HEK293 (cell line): ENCODE results near the gene ZNF783.

ENCODE experiments used
- EGR2 ChIP-seq: fragments of 450-650 bp; formaldehyde crosslinking; IDR thresholded peaks from 2 replicates; pipeline ENCODE4 v1.5.1; 2016; ENCODE audit warnings: low read depth, missing biosample characterization, missing genetic modification characterization
- KLF10 ChIP-seq: fragments of 450-650 bp; IDR thresholded peaks from 2 replicates; pipeline ENCODE4 v1.5.1; 2018; ENCODE audit warnings: missing biosample characterization, mild to moderate bottlenecking, missing genetic modification characterization
- PRDM1 ChIP-seq: fragments of 450-650 bp; formaldehyde crosslinking; IDR thresholded peaks from 2 replicates; pipeline ENCODE4; 2016; ENCODE audit warnings: missing biosample characterization, missing genetic modification characterization
- RBAK ChIP-seq: fragments of 450-650 bp; formaldehyde crosslinking; IDR thresholded peaks from 2 replicates; pipeline ENCODE4 v1.5.1; 2016; ENCODE audit warnings: missing biosample characterization, missing genetic modification characterization
- YY1 ChIP-seq: fragments of 450-650 bp; formaldehyde crosslinking; IDR thresholded peaks from 2 replicates; pipeline ENCODE4 v1.5.1; 2018; ENCODE audit warnings: missing biosample characterization, missing genetic modification characterization
- ZBTB8A ChIP-seq: fragments of 450-650 bp; formaldehyde crosslinking; IDR thresholded peaks from 2 replicates; pipeline ENCODE4 v1.5.1; 2016; ENCODE audit warnings: missing biosample characterization, missing genetic modification characterization
- ZEB2 ChIP-seq: fragments of 450-650 bp; formaldehyde crosslinking; IDR thresholded peaks from 2 replicates; pipeline ENCODE4 v1.5.1; 2016; ENCODE audit warnings: missing biosample characterization, missing genetic modification characterization
- ZFP3 ChIP-seq: fragments of 450-650 bp; formaldehyde crosslinking; IDR thresholded peaks from 2 replicates; pipeline ENCODE4 v1.5.1; 2016; ENCODE audit warnings: low read depth, missing biosample characterization, missing genetic modification characterization
- ZIC2 ChIP-seq: fragments of 450-650 bp; formaldehyde crosslinking; IDR thresholded peaks from 2 replicates; pipeline ENCODE4 v1.5.1; 2016; ENCODE audit warnings: missing biosample characterization, missing genetic modification characterization
- ZNF112 ChIP-seq: fragments of 450-650 bp; formaldehyde crosslinking; IDR thresholded peaks from 2 replicates; pipeline ENCODE4 v1.5.0; 2017; ENCODE audit warnings: missing biosample characterization, missing genetic modification characterization
- ZNF138 ChIP-seq: fragments of 450-650 bp; formaldehyde crosslinking; IDR thresholded peaks from 2 replicates; pipeline ENCODE4 v1.5.1; 2016; ENCODE audit warnings: missing biosample characterization, missing genetic modification characterization, borderline replicate concordance
- ZNF174 ChIP-seq: fragments of 450-650 bp; formaldehyde crosslinking; IDR thresholded peaks from 2 replicates; pipeline ENCODE4 v1.5.0; 2017; ENCODE audit warnings: missing biosample characterization, mild to moderate bottlenecking, missing genetic modification characterization
- ZNF184 ChIP-seq: fragments of 450-650 bp; IDR thresholded peaks from 2 replicates; pipeline ENCODE4 v1.5.1; 2018; ENCODE audit warnings: missing biosample characterization, mild to moderate bottlenecking, missing genetic modification characterization
- ZNF239 ChIP-seq: fragments of 450-650 bp; formaldehyde crosslinking; IDR thresholded peaks from 2 replicates; pipeline ENCODE4 v1.5.1; 2016; ENCODE audit warnings: missing biosample characterization, missing genetic modification characterization
- ZNF302 ChIP-seq: fragments of 450-650 bp; formaldehyde crosslinking; IDR thresholded peaks from 2 replicates; pipeline ENCODE4 v1.5.1; 2016; ENCODE audit warnings: missing biosample characterization, missing genetic modification characterization, low read depth
- ZNF341 ChIP-seq: fragments of 450-650 bp; formaldehyde crosslinking; IDR thresholded peaks from 2 replicates; pipeline ENCODE4; 2016; ENCODE audit warnings: low read depth, missing biosample characterization, missing genetic modification characterization
- ZNF473 ChIP-seq: fragments of 450-650 bp; formaldehyde crosslinking; IDR thresholded peaks from 2 replicates; pipeline ENCODE4 v1.5.1; 2017; ENCODE audit warnings: missing biosample characterization, missing genetic modification characterization
- ZNF510 ChIP-seq: fragments of 450-650 bp; formaldehyde crosslinking; IDR thresholded peaks from 2 replicates; pipeline ENCODE4 v1.5.1; 2018; ENCODE audit warnings: mild to moderate bottlenecking, missing genetic modification characterization, missing biosample characterization; ENCODE audit not compliant: insufficient replicate concordance
- ZNF560 ChIP-seq: fragments of 450-650 bp; formaldehyde crosslinking; IDR thresholded peaks from 2 replicates; pipeline ENCODE4 v1.5.1; 2017; ENCODE audit warnings: missing biosample characterization, missing genetic modification characterization, borderline replicate concordance
- ZNF585B ChIP-seq: fragments of 450-650 bp; formaldehyde crosslinking; IDR thresholded peaks from 2 replicates; pipeline ENCODE4 v1.5.1; 2016; ENCODE audit warnings: missing biosample characterization, missing genetic modification characterization
- ZNF600 ChIP-seq: fragments of 450-650 bp; formaldehyde crosslinking; IDR thresholded peaks from 2 replicates; pipeline ENCODE4 v1.5.1; 2016; ENCODE audit warnings: missing biosample characterization, missing genetic modification characterization
- ZNF624 ChIP-seq: fragments of 450-650 bp; formaldehyde crosslinking; IDR thresholded peaks from 2 replicates; pipeline ENCODE4 v1.5.1; 2017; ENCODE audit warnings: missing biosample characterization, missing genetic modification characterization
- ZNF654 ChIP-seq: fragments of 450-650 bp; formaldehyde crosslinking; IDR thresholded peaks from 2 replicates; pipeline ENCODE4 v1.5.1; 2016; ENCODE audit warnings: low read depth, missing biosample characterization, missing genetic modification characterization
- ZNF660 ChIP-seq: fragments of 450-650 bp; IDR thresholded peaks from 2 replicates; pipeline ENCODE4 v1.5.1; 2018; ENCODE audit warnings: missing biosample characterization, mild to moderate bottlenecking, missing genetic modification characterization
- ZNF701 ChIP-seq: fragments of 450-650 bp; formaldehyde crosslinking; IDR thresholded peaks from 2 replicates; pipeline ENCODE4 v1.5.1; 2016; ENCODE audit warnings: missing biosample characterization, missing genetic modification characterization
- ZNF747 ChIP-seq: fragments of 450-650 bp; formaldehyde crosslinking; IDR thresholded peaks from 2 replicates; pipeline ENCODE4 v1.5.1; 2016; ENCODE audit warnings: missing biosample characterization, missing genetic modification characterization
- ZNF777 ChIP-seq: fragments of 450-650 bp; formaldehyde crosslinking; IDR thresholded peaks from 2 replicates; pipeline ENCODE4 v1.5.1; 2017; ENCODE audit warnings: missing biosample characterization, missing genetic modification characterization, borderline replicate concordance
- TF ChIP-seq, protein P1 (sequence below): fragments of 450-650 bp; formaldehyde crosslinking; IDR thresholded peaks from 2 replicates; pipeline ENCODE4 v1.5.0; 2017; ENCODE audit warnings: missing biosample characterization, missing genetic modification characterization, borderline replicate concordance
- TF ChIP-seq, protein P2 (sequence below): fragments of 450-650 bp; formaldehyde crosslinking; IDR thresholded peaks from 2 replicates; pipeline ENCODE4 v1.5.1; 2016; ENCODE audit warnings: missing biosample characterization, missing genetic modification characterization
- TF ChIP-seq, protein P3 (sequence below): fragments of 450-650 bp; formaldehyde crosslinking; IDR thresholded peaks from 2 replicates; pipeline ENCODE4 v1.5.1; 2016; ENCODE audit warnings: missing biosample characterization, missing genetic modification characterization
- TF ChIP-seq, protein P4 (sequence below): fragments of 450-650 bp; IDR thresholded peaks from 2 replicates; pipeline ENCODE4 v1.5.1; 2018; ENCODE audit warnings: missing biosample characterization, mild to moderate bottlenecking, missing genetic modification characterization
- TF ChIP-seq, protein P5 (sequence below): fragments of 450-650 bp; formaldehyde crosslinking; IDR thresholded peaks from 2 replicates; pipeline ENCODE4 v1.5.1; 2016; ENCODE audit warnings: missing biosample characterization, missing genetic modification characterization

ZNF783 gene

DNA sequence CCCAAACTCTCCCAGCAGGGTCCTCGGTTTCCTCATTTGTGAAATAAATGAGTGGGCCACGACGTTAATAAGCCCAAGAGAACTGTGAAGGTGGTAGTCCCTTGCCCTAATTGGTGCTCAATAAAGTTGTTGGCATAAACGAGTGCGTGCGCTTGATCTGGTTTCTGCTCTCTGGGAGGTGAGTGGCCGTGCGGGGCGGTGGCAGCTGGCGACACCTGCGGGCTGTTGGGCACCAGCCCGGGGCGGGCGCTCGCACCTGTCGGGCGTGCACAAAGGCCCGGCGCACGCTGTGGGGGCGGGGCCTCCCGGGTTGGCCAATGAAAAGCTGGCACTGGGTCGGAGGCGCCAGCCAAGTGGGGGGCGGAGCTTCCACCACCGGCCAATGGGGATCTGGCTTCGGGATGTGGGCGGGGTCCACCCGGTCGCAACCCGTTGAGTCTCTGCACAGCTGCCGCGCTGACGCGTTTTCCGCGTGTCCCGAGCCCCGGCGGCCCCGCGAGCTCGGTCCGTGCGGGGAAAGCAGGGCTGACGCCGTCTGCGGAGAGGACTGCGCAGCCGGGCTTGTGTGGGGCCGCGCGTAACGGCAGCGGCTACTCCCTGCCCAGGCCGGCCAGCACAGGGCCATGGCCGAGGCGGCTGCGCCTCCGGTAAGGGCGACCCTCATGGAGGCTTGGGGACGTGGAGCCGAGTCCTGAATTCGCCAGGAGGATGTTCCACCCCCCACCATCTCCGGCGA, 23.0 kb downstream of the ZNF783 start (continued):
- TF ChIP-seq ZNF660 (tag by site-specific recombination): no peak
- TF ChIP-seq ZNF184 (tag by site-specific recombination): no peak
- no peak for TF ChIP-seq ZNF138
- TF ChIP-seq ZNF560 (tag by site-specific recombination): no peak
- peak; percentile 76 for TF ChIP-seq ZIC2 (tag by site-specific recombination)
- no peak for TF ChIP-seq ZNF239 (tag by site-specific recombination)
- no peak for TF ChIP-seq RBAK (tag by site-specific recombination)
- TF ChIP-seq ZNF624 (tag by site-specific recombination): no peak
- no peak for TF ChIP-seq ZNF585B (tag by site-specific recombination)
- no peak for TF ChIP-seq ZNF747 (tag by site-specific recombination)
- TF ChIP-seq, protein P1, sequence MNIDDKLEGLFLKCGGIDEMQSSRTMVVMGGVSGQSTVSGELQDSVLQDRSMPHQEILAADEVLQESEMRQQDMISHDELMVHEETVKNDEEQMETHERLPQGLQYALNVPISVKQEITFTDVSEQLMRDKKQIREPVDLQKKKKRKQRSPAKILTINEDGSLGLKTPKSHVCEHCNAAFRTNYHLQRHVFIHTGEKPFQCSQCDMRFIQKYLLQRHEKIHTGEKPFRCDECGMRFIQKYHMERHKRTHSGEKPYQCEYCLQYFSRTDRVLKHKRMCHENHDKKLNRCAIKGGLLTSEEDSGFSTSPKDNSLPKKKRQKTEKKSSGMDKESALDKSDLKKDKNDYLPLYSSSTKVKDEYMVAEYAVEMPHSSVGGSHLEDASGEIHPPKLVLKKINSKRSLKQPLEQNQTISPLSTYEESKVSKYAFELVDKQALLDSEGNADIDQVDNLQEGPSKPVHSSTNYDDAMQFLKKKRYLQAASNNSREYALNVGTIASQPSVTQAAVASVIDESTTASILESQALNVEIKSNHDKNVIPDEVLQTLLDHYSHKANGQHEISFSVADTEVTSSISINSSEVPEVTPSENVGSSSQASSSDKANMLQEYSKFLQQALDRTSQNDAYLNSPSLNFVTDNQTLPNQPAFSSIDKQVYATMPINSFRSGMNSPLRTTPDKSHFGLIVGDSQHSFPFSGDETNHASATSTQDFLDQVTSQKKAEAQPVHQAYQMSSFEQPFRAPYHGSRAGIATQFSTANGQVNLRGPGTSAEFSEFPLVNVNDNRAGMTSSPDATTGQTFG (tag by site-specific recombination): no peak
- TF ChIP-seq PRDM1: no peak
- TF ChIP-seq ZFP3 (tag by site-specific recombination): no peak
- TF ChIP-seq ZNF174: no peak
- TF ChIP-seq ZBTB8A (tag by site-specific recombination): peak; percentile 100
- peak; percentile 48; the same call in 1 of the 2 replicates for TF ChIP-seq ZNF341 (tag by site-specific recombination)
- TF ChIP-seq, protein P2, sequence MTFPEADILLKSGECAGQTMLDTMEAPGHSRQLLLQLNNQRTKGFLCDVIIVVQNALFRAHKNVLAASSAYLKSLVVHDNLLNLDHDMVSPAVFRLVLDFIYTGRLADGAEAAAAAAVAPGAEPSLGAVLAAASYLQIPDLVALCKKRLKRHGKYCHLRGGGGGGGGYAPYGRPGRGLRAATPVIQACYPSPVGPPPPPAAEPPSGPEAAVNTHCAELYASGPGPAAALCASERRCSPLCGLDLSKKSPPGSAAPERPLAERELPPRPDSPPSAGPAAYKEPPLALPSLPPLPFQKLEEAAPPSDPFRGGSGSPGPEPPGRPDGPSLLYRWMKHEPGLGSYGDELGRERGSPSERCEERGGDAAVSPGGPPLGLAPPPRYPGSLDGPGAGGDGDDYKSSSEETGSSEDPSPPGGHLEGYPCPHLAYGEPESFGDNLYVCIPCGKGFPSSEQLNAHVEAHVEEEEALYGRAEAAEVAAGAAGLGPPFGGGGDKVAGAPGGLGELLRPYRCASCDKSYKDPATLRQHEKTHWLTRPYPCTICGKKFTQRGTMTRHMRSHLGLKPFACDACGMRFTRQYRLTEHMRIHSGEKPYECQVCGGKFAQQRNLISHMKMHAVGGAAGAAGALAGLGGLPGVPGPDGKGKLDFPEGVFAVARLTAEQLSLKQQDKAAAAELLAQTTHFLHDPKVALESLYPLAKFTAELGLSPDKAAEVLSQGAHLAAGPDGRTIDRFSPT (tag by site-specific recombination): peak; percentile 92
- TF ChIP-seq KLF10 (tag by site-specific recombination): no peak
- no peak for TF ChIP-seq ZNF473 (tag by site-specific recombination)
- 0 out of 2 replicates have a peak, but pooled peaks have one; percentile 29 for TF ChIP-seq ZNF777
- no peak for TF ChIP-seq ZNF701
- TF ChIP-seq YY1 (tag by site-specific recombination): no peak; the same call in 1 of the 2 replicates
- TF ChIP-seq ZNF600: no peak
- TF ChIP-seq ZNF510 (tag by site-specific recombination): no peak
- TF ChIP-seq, protein P3, sequence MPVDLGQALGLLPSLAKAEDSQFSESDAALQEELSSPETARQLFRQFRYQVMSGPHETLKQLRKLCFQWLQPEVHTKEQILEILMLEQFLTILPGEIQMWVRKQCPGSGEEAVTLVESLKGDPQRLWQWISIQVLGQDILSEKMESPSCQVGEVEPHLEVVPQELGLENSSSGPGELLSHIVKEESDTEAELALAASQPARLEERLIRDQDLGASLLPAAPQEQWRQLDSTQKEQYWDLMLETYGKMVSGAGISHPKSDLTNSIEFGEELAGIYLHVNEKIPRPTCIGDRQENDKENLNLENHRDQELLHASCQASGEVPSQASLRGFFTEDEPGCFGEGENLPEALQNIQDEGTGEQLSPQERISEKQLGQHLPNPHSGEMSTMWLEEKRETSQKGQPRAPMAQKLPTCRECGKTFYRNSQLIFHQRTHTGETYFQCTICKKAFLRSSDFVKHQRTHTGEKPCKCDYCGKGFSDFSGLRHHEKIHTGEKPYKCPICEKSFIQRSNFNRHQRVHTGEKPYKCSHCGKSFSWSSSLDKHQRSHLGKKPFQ (tag by site-specific recombination): no peak
- TF ChIP-seq, protein P4, sequence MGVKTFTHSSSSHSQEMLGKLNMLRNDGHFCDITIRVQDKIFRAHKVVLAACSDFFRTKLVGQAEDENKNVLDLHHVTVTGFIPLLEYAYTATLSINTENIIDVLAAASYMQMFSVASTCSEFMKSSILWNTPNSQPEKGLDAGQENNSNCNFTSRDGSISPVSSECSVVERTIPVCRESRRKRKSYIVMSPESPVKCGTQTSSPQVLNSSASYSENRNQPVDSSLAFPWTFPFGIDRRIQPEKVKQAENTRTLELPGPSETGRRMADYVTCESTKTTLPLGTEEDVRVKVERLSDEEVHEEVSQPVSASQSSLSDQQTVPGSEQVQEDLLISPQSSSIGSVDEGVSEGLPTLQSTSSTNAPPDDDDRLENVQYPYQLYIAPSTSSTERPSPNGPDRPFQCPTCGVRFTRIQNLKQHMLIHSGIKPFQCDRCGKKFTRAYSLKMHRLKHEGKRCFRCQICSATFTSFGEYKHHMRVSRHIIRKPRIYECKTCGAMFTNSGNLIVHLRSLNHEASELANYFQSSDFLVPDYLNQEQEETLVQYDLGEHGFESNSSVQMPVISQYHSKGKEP (tag by site-specific recombination): no peak
- TF ChIP-seq ZEB2 (tag by site-specific recombination): 0 out of 2 replicates have a peak, but pooled peaks have one; percentile 50
- TF ChIP-seq ZNF654 (tag by site-specific recombination): no peak
- TF ChIP-seq EGR2 (tag by site-specific recombination): 0 out of 2 replicates have a peak, but pooled peaks have one; percentile 21
- no peak for TF ChIP-seq ZNF112 (tag by site-specific recombination)
- TF ChIP-seq ZNF302 (tag by site-specific recombination): no peak
- TF ChIP-seq, protein P5, sequence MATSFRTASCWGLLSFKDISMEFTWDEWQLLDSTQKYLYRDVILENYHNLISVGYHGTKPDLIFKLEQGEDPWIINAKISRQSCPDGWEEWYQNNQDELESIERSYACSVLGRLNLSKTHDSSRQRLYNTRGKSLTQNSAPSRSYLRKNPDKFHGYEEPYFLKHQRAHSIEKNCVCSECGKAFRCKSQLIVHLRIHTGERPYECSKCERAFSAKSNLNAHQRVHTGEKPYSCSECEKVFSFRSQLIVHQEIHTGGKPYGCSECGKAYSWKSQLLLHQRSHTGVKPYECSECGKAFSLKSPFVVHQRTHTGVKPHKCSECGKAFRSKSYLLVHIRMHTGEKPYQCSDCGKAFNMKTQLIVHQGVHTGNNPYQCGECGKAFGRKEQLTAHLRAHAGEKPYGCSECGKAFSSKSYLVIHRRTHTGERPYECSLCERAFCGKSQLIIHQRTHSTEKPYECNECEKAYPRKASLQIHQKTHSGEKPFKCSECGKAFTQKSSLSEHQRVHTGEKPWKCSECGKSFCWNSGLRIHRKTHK (tag by site-specific recombination): no peak
